HG03439 (cell line): ENCODE measurements around the gene NEUROD6.

Experiments used
- ATAC-seq: cut with Tn5 transposase; IDR thresholded peaks from one replicate; pipeline ENCODE4 v1.9.1; 2021; ENCODE audit warnings: mild to moderate bottlenecking, moderate library complexity; ENCODE audit not compliant: unreplicated experiment

NEUROD6 gene

DNA sequence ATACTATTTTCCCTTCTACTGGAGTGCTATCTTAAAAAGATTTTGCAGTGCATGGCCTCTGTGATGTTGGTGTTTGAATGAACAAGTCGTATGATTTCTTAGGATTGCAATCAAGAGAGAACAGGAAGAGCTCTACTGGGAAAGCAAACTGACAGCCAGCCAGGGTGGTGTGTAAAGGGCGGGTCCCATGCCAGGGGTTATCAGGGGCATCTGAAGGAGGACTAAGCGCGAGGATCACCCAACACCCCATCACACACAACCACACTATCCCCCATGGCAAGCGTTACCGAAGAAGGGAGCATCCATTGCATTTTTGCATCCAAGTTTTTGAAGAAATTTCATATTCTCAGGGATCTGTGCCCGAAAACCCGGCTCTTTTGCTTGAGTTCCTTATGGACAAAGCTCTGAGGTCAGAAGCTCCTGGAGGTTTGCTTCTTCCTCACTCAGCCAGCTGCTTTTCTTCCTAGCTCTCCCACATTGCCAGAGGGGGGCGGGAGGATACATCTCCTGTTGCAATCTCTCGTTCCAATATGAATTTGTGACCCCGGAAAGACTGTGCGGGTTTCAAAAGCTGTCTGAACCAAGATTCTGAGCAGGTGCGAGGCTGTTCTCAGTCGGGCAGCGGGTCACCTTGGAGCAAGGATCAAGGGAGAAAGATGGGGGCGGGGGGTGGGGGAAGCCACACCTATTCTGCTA lies 5.2 kb downstream of the NEUROD6 start:
- no peak for ATAC-seq

DNA sequence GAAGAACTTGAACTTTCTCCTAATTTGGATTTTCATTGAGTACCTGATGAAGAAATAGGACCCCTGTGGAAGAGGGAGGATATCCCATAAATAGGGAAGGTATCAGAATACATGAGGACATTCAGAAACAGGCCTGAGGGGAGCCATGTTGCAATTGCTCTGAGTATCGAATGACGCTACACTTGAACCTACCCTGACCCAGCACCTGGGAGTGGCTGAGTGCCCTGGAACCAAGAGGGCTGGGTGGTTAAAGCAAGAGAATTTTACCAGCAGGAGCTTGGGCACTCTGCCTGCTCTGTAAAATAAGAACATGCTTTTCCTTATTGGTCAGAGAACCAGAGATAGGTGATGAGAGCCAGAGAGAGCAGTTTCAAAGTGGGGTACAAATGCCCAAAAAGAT lies 7.2 kb downstream of the NEUROD6 start:
- ATAC-seq = no peak

DNA sequence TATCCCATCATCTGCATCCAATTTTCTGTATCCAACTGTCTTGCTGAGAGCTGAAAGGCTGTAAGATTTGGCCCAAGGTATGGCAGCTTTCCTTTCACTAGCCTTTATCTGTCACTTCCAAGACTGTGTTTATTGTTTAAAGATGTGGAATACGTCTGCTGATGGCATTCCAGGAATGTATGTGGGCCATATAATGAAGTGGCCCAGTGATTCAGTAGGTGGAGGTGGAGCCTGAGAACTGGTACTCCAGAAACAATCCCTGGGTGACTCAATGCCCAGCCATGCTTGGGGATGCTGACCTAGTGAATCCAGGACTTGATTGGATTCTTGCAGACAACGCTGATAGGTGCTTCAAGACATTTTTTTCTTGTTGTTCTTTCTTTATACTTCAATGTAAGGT lies 13.5 kb downstream of the NEUROD6 start:
- ATAC-seq = no peak

DNA sequence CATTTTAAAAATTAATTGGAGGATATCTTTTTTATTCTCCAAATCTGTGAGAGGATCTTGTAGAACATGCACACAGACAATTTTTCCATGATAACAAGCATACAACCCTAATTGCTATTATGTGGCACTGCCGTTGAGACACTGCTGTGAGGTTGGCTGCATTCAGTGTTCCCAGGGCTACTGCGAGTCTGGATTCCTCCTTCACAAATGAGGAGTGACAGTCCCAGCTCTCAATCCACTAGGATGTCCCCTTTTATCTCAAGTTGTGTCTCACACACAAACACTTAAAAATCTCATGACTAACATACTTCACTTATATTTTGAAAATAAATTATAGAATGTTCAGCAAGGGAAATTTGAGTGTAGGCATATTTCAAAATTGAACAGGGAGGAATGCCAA lies 14.1 kb downstream of the NEUROD6 start:
- ATAC-seq = no peak

DNA sequence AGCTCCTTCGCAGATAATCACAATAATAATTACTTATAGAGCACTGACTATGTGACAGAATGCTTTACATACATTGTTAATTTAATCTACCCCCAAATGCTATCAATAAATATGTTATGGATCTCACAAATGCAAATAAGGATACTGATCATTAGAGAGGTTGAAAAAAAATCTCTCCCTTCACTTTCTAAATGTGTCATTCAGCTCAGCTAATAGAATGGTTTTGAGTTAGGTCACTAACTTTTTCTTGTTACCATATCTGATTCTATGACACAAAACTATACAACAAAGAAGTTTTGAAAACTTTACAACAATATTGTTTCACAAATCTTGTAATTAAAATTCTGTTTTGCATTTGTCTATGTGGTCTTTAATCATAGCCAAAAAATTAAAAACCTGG lies 17.4 kb downstream of the NEUROD6 start:
- no peak for ATAC-seq

DNA sequence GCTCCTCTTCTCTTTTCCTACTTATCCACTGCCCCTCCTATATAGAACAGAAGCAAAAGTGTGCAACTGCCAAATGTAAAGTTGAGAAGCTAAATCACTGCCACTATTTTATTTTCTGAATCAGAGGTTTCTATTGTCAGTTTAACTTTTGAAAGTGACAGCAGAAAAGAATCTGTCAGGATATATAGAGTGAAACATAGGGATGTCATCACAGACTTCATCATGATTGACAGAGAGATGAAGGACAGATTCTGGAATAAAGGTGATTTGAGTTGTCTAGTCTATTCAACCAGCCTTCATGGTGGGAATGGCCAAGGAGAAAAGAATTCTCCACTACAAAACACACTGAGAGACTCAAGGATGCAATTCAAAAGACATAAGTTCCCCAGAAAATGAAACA lies 19.9 kb downstream of the NEUROD6 start:
- no peak for ATAC-seq

DNA sequence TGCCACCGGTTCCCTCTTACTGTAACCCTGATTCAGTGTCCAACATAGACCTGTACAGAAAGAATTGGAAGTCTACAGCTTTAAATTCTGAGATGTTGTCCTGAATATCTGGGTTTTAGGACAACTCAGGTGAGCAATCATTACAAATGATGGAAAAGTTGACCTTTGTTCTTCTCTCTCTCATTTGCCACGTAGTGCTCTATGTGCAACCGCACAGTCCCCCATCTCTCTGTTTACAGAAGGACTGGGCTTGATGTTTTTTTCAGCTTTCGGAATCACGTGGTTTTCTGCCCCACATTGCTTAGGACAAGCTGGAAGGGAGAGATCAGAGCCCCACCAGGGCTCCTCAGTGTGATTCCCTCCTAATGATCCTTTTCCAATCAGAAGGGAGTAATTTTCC lies 22.2 kb downstream of the NEUROD6 start:
- ATAC-seq = no peak

DNA sequence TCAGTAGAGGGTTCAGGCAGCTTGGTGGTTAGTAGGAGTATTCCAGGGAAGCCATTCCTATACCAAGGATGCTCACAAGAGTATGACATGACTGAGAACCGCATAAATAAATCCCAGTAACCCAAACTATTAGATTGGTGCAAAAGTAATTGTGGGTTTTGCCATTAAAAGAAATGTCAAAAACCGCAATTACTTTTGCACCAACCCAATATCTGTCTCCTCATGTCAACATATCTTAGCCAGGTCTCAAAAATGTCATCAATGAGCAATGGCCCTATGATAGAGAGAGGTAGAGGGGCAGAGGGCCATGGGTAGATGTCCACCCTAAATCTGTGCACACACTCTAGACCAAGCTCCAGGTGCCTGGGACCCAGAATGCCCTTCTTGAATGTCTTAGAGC lies 23.6 kb downstream of the NEUROD6 start:
- ATAC-seq = no peak

DNA sequence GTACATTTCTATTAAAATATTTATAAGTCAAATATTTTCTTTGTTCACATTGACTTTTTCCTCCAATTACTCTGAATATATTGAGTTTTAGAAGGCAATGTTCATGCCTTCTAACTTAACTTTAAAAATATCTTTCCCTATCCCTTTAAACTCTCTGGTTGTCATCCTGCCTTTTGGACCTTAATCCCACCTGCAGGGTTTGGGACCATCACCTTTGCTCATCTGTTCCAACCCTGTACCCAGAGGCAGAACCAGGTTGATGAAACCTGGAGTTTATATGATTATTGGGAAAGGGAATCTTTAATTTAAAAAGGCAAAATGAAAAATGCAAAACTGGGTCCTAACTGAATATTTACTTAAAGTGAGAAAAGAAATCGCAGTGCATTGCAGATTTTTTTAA lies 24.8 kb downstream of the NEUROD6 start:
- no peak for ATAC-seq

DNA sequence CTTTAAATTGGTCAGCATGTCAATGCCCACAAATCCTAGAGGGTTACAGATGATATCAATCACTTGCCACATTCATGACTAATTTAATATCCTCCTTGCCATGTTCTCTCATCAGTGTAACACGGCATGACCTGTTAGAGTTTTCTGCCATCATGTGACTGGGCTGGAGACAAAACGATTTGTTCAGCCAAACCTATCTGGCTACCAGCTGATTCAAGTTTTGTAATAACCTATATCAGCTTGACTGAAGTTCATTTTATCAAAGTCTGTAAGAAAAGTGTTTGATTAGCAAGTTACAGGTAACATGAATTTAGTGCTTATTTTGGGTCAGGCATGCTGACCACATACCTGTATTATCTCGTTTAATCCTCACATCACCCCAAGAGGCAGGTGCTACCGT lies 25.7 kb downstream of the NEUROD6 start:
- no peak for ATAC-seq

DNA sequence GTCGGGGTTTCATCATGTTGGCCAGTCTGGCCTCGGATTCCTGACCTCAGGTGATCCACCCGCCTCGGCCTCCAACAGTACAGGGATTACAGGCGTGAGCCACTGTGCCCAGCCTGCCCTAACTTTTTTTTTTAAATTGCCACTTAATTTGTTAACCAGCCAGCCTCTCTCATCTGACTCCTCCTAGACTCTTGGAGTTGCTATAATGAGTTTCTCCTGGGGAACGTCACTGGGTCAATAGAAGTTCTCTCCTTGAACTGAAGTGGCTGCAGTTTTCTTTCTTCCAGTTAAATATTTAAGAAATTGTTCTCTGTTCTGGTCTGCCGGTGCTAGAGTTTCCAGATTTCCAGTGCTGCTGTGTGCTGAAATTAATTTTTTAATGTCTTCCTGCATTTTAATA lies 27.6 kb downstream of the NEUROD6 start:
- ATAC-seq = no peak

DNA sequence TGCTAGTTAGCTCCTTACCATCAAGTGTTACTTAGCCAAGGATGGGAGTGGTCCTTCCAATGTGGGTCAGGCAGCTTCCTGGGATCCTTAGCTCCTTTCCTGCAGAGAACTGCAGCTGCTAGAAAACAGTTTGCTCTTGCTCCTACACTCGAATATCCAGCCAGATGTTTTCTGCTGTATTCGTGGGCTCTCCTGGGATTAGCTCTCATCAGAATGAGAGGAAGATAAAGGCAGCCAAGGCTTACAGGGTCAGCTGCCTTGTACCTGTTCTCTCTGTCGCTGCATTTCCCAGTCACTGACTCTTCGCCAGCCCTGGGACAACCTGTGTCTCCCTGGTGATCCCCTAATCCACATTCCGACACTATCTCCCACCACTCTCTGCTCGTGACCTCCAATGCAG lies 29.0 kb downstream of the NEUROD6 start:
- no peak for ATAC-seq

DNA sequence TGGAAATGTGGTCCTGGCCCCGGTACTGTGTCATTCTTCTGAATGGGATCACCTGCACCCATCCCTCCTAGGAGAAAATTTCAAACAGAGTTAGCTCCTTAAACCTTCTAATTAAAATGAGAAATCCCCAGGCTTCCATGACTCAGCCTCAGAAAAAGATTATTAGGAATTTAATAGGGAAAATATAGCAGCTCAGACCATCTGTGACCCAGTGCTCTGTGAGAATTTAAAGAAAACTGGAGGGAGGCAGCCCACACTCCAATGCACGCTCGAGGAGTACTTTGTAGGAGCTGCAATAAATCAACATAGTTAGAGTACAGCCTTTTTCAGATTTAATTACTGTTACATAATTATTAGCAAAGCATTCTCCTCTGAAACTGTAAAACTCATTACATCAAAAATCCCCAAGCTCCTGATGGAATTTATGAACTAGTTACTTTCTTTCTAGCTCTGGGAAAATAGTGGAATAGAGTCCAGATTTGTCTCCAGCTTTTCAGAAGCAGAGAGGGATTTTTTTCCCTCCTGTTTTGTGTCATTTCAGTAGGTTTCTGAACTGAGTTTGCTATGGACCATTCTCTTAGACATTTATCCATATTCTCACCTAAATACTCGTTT lies 30.1 kb downstream of the NEUROD6 start:
- no peak for ATAC-seq

DNA sequence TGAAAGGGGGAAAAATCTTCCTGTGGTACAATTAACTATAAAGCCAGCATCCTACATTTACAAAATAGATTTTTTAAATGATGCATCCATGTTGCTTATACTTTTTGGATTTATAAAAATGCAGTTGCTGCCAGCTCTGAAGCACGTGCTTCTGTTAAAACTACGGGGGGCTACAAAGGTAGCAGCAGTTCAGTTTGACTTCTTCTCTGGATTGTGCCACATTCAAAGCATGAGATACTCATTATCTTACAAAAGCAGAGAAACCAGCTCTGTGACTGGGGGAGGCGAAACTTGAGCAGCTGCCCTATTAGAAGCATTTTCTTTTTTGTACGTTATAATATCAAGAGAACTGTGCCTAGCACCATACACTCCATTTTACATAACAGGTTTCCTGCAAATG lies 31.1 kb downstream of the NEUROD6 start:
- ATAC-seq = no peak

DNA sequence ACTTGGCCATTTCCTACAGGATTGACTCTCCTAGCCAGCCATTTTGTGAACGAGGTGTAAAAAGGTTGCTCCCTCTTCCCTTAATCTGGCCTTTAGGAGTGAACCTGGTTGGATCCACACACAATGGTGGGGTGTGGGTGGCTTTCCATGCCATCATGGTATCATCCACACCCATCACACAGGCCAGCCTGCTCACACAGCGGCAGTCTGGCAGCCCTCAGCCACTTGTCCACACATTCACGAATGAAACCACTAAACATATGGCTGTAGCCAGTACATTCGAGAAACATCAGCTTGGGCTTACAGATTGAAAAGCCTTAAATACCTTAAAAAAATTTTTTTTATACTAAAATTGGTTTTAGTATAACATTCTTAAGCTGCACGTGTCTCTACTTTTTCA lies 31.9 kb downstream of the NEUROD6 start:
- no peak for ATAC-seq

DNA sequence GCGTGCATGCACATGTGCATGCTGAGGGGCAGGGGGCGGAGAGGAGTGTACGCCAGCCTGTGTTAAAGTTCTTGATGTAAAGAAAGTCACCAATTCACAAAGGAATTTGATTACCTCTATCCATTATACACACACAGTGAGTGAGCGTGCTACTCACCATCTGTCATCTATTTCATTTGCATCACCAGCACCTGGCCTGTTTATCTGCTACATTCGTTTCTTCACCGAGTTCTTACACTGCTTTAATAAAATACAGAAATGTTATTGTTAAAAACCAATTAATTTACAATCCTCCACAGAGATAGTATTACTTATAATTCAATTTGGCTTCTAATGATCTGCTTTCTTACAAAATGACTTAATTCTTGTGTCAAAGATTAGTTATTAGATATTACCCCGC lies 32.6 kb downstream of the NEUROD6 start:
- ATAC-seq = no peak

DNA sequence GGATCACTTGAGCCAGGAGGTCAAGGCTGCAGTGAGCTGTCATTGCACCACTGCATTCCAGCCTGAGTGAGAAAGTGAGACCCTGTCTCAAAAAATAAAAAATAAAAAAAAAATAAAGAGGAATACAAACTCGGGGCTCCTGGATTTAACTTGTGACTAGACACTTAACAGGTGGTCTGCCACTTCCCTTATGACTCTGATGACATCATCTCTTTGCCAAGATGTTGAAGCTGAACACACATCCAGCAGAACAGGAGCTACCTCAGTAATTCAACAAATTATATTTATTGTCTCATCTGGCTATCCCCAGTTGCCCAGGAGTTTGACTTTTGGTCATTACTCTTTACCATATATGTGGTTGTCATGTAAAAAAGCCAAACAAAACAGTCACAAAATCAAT lies 35.3 kb downstream of the NEUROD6 start:
- ATAC-seq = no peak

DNA sequence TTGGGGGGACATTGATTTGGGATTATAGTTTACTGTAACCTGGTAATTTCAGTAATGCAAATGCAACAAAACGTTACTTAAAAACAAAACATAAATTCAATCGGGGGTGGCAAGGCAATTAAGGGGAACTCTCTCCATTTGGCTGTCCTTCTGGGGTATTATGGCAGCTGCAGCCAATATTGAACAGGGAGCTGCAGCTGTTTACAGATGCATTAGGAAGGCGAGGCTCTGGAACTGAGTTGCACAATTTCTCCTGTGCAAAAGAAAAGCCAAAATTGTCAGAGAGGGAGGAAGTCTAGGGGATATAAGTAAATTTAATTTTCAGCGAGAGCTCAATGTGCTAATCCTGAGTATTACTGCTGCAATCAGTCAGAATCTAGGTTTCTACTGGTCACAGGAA lies 36.1 kb downstream of the NEUROD6 start:
- no peak for ATAC-seq

DNA sequence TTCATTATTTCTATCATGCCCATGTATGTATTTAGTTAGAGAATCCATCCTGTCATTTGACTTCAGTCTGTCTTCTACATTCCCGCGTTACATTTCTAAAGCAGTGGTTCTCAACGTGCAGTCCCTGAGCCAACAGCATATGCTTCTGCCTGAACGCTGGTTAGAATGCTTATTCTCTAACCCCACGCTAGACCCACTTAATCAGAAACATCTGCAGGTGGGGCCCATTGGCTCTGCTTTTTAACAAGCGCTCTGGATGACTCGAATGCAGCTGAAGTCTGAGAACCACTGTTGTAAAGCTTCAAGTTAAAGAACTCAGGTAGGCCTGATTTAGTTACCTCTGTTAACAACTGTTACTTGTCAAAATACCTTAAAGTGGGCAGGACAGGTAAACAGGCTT lies 38.2 kb downstream of the NEUROD6 start:
- ATAC-seq = no peak

DNA sequence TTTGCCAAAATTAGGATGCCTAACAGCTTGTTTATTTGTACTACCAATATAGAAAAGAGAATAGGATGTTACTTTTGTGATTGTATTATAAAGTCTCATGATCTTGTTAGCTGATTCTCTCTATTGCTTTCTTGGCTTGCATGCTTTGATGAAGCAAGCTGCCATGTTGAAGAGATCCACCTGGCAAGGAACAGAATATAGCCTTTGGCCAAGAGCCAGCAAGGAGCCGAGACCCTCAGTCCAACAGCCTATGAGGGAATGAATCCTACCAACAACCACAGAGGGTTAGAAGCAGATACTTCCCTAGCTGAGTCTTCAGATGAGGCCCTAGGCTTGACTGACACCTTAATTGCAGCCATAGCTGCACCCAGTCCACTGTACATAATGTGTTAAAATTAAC lies 41.2 kb downstream of the NEUROD6 start:
- no peak for ATAC-seq

DNA sequence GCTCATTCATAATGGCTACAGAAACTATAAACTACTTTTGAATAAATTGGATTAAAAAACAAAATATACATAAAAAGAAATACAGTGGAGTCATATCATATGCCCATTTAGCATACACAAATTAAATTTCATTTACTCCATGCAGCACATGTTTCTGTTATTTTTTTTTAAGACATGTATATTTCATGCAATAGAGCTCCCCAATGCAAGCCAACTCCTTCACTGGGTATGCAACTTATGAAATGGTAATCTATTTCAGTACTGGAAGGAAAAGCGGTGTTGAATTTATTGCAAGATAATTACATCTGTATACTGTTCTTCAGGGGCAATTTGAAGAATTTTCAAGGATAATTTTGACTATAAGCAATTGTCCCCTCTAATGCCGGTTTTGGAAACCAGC lies 49.9 kb downstream of the NEUROD6 start:
- ATAC-seq = no peak
